HepG2 (cell line): ENCODE measurements around the gene ADSS1. TPM values are rescaled to one million over a fixed set of nuclear protein-coding genes. Genes with fewer than 3 reads are reported as not detected.
A peak's percentile ranks its signal among the peaks of the same experiment; 100 is the strongest.

Source experiments
- ASH2L ChIP-seq: fragments of 300-600, 200-600 bp; sonication (generic); IDR thresholded peaks from 2 replicates; pipeline ENCODE4 v1.7.0; 2017; ENCODE audit warnings: low read depth, mild to moderate bottlenecking, moderate library complexity, mixed read lengths, low read length; ENCODE audit not compliant: insufficient read length
- EZH2 ChIP-seq: conservative IDR thresholded peaks from 2 replicates; pipeline ENCODE4 v1.6.1; 2012; ENCODE audit warnings: mild to moderate bottlenecking, low read depth, low read length, moderate library complexity
- KLF12 ChIP-seq: sonication (generic); formaldehyde crosslinking; IDR thresholded peaks from 2 replicates; pipeline ENCODE4 v1.4.0; 2020; ENCODE audit warnings: missing genetic modification reagents, borderline replicate concordance
- TBX2 ChIP-seq: sonication (generic); formaldehyde crosslinking; IDR thresholded peaks from 2 replicates; pipeline ENCODE4 v1.5.0; 2020; ENCODE audit warnings: missing genetic modification reagents, mild to moderate bottlenecking, borderline replicate concordance
- TSC22D2 ChIP-seq: sonication (generic); formaldehyde crosslinking; IDR thresholded peaks from 2 replicates; pipeline ENCODE4 v1.5.1; 2020; ENCODE audit warnings: missing genetic modification reagents, mild to moderate bottlenecking, borderline replicate concordance
- ZC3H13 ChIP-seq: sonication (generic); formaldehyde crosslinking; IDR thresholded peaks from 2 replicates; pipeline ENCODE4 v1.8.1; 2023; ENCODE audit warnings: mild to moderate bottlenecking, missing genetic modification reagents, moderate library complexity
- ZNF552 ChIP-seq: sonication (generic); formaldehyde crosslinking; IDR thresholded peaks from 2 replicates; pipeline ENCODE4 v1.9.0; 2022; ENCODE audit warnings: missing genetic modification reagents, mild to moderate bottlenecking, borderline replicate concordance
- ZNF720 ChIP-seq: sonication (generic); formaldehyde crosslinking; IDR thresholded peaks from 2 replicates; pipeline ENCODE4 v1.4.0; 2020; ENCODE audit warnings: missing genetic modification reagents
- ZNF790 ChIP-seq: sonication (generic); formaldehyde crosslinking; IDR thresholded peaks from 2 replicates; pipeline ENCODE4 v1.8.0; 2022; ENCODE audit warnings: missing genetic modification reagents, mild to moderate bottlenecking, borderline replicate concordance
- ZNF83 ChIP-seq: sonication (generic); formaldehyde crosslinking; IDR thresholded peaks from 2 replicates; pipeline ENCODE4 v1.4.0; 2020; ENCODE audit warnings: missing genetic modification reagents, mild to moderate bottlenecking, borderline replicate concordance
- polyA plus RNA-seq, 8 experiments: library from polyadenylated mRNA; depleted of rRNA in 3 of 8; stranded (reverse) in 7 of 8; unstranded in 1 of 8; fragments of >200 nt; fragmentation: Illumina TruSeq in 4 of 8; extraction: Trizol in 4 of 8; gene quantifications; 2 replicates each; pipeline versions ENCODE4 v1.2.1 to v1.2.3, GENCODE V29; 2011 to 2016; ENCODE audit warnings: low read depth in 4 of 8, missing spikeins in 1 of 8, mixed read lengths in 1 of 8; ENCODE audit not compliant: insufficient read depth in 1 of 8
- total RNA-seq, 5 experiments: library from RNA; depleted of rRNA; stranded (reverse); fragments of >200 nt; fragmentation: Illumina TruSeq; extraction: Trizol; gene quantifications; 2 replicates each; pipeline ENCODE4 v1.2.3, GENCODE V29; 2016; ENCODE audit warnings: low read depth in 1 of 5
- TF ChIP-seq, protein P1 (sequence below): sonication (generic); formaldehyde crosslinking; IDR thresholded peaks from 2 replicates; pipeline ENCODE4 v1.8.1; 2023; ENCODE audit warnings: mild to moderate bottlenecking, missing genetic modification reagents
- TF ChIP-seq, protein P2 (sequence below): sonication (generic); formaldehyde crosslinking; IDR thresholded peaks from 2 replicates; pipeline ENCODE4 v1.4.0; 2020; ENCODE audit warnings: mild to moderate bottlenecking, missing genetic modification reagents, borderline replicate concordance
- TF ChIP-seq, protein P3 (sequence below): sonication (generic); formaldehyde crosslinking; conservative IDR thresholded peaks from 2 replicates; pipeline ENCODE4 v1.8.0; 2022; ENCODE audit warnings: mild to moderate bottlenecking, moderate library complexity, missing genetic modification reagents
- TF ChIP-seq, protein P4 (sequence below): sonication (generic); formaldehyde crosslinking; IDR thresholded peaks from 2 replicates; pipeline ENCODE4 v1.8.0; 2022; ENCODE audit warnings: low read depth, missing genetic modification reagents
- TF ChIP-seq, protein P5 (sequence below): sonication (generic); formaldehyde crosslinking; IDR thresholded peaks from 2 replicates; pipeline ENCODE4 v1.4.0; 2020; ENCODE audit warnings: mild to moderate bottlenecking, missing genetic modification reagents, borderline replicate concordance

The ADSS1 gene
- total and polyA plus RNA-seq, 2 of the 13 experiments (the other 11 are each of a cell fraction or from before 2014, with no cell fraction given): 1.0 to 36.7 TPM

DNA sequence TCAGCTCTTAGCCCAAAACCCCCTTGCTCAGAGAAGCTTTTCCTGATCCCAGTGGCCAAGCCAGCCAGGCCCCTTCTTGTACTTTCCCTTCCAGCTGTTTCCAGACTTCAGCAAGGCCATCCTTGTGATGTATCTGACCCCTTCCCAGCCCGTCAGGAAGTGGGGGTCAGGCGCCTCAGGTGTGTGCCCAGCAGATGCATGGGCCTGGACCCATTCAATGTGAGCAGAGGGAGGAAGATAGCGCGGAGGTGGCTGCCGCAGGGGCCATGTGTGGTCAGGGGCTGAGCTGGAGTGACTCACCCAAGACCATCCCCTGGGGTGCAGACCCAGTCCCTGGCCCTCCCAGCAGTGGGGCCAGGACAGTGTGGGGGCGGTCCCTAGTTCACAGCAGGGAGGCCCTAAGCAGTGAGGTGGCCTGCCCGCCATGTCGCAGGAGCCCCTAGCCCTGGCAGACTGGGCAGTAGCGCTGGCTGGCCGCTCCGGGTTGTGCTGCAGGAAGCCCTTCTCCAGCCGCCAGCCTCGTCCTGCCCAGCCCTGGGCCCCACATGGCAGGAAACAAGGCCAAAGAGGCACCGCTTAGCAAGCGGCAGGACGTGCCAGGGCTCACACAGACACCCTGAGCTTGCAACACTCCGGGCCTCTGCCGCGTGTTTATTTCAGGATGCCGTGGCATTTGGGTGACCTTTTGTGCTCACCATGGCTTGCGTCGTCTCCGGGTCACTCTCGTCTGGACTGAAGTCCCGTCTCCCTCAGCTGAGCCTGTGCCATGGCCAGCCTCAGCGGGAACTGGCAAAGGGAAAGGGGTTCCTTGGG, 12.0 kb downstream of the ADSS1 start (continued):
- no peak for TF ChIP-seq EZH2
- TF ChIP-seq, protein P1, sequence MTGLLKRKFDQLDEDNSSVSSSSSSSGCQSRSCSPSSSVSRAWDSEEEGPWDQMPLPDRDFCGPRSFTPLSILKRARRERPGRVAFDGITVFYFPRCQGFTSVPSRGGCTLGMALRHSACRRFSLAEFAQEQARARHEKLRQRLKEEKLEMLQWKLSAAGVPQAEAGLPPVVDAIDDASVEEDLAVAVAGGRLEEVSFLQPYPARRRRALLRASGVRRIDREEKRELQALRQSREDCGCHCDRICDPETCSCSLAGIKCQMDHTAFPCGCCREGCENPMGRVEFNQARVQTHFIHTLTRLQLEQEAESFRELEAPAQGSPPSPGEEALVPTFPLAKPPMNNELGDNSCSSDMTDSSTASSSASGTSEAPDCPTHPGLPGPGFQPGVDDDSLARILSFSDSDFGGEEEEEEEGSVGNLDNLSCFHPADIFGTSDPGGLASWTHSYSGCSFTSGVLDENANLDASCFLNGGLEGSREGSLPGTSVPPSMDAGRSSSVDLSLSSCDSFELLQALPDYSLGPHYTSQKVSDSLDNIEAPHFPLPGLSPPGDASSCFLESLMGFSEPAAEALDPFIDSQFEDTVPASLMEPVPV: peak; percentile 69
- TF ChIP-seq KLF12: no peak
- TF ChIP-seq, protein P2, sequence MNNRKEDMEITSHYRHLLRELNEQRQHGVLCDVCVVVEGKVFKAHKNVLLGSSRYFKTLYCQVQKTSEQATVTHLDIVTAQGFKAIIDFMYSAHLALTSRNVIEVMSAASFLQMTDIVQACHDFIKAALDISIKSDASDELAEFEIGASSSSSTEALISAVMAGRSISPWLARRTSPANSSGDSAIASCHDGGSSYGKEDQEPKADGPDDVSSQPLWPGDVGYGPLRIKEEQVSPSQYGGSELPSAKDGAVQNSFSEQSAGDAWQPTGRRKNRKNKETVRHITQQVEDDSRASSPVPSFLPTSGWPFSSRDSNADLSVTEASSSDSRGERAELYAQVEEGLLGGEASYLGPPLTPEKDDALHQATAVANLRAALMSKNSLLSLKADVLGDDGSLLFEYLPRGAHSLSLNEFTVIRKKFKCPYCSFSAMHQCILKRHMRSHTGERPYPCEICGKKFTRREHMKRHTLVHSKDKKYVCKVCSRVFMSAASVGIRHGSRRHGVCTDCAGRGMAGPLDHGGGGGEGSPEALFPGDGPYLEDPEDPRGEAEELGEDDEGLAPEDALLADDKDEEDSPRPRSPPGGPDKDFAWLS (CRISPR knock-in tag): no peak
- TF ChIP-seq TBX2 (CRISPR knock-in tag): peak; percentile 87
- peak; percentile 92 for TF ChIP-seq ZC3H13 (CRISPR knock-in tag)
- TF ChIP-seq, protein P3, sequence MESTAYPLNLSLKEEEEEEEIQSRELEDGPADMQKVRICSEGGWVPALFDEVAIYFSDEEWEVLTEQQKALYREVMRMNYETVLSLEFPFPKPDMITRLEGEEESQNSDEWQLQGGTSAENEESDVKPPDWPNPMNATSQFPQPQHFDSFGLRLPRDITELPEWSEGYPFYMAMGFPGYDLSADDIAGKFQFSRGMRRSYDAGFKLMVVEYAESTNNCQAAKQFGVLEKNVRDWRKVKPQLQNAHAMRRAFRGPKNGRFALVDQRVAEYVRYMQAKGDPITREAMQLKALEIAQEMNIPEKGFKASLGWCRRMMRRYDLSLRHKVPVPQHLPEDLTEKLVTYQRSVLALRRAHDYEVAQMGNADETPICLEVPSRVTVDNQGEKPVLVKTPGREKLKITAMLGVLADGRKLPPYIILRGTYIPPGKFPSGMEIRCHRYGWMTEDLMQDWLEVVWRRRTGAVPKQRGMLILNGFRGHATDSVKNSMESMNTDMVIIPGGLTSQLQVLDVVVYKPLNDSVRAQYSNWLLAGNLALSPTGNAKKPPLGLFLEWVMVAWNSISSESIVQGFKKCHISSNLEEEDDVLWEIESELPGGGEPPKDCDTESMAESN: peak; percentile 61; the same call in 1 of the 2 replicates
- peak; percentile 55; the same call in 1 of the 2 replicates for TF ChIP-seq ZNF790 (CRISPR knock-in tag)
- TF ChIP-seq, protein P4, sequence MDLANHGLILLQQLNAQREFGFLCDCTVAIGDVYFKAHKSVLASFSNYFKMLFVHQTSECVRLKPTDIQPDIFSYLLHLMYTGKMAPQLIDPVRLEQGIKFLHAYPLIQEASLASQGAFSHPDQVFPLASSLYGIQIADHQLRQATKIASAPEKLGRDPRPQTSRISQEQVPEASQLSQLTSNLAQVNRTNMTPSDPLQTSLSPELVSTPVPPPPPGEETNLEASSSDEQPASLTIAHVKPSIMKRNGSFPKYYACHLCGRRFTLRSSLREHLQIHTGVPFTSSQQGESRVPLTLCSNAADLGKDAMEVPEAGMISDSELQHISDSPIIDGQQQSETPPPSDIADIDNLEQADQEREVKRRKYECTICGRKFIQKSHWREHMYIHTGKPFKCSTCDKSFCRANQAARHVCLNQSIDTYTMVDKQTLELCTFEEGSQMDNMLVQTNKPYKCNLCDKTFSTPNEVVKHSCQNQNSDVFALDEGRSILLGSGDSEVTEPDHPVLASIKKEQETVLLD (CRISPR knock-in tag): peak; percentile 77
- TF ChIP-seq ZNF83: peak; percentile 96
- TF ChIP-seq ASH2L: peak; percentile 20
- peak; percentile 93; the same call in 1 of the 2 replicates for TF ChIP-seq ZNF552 (CRISPR knock-in tag)
- TF ChIP-seq TSC22D2 (CRISPR knock-in tag): 0 out of 2 replicates have a peak, but pooled peaks have one; percentile 87
- TF ChIP-seq, protein P5, sequence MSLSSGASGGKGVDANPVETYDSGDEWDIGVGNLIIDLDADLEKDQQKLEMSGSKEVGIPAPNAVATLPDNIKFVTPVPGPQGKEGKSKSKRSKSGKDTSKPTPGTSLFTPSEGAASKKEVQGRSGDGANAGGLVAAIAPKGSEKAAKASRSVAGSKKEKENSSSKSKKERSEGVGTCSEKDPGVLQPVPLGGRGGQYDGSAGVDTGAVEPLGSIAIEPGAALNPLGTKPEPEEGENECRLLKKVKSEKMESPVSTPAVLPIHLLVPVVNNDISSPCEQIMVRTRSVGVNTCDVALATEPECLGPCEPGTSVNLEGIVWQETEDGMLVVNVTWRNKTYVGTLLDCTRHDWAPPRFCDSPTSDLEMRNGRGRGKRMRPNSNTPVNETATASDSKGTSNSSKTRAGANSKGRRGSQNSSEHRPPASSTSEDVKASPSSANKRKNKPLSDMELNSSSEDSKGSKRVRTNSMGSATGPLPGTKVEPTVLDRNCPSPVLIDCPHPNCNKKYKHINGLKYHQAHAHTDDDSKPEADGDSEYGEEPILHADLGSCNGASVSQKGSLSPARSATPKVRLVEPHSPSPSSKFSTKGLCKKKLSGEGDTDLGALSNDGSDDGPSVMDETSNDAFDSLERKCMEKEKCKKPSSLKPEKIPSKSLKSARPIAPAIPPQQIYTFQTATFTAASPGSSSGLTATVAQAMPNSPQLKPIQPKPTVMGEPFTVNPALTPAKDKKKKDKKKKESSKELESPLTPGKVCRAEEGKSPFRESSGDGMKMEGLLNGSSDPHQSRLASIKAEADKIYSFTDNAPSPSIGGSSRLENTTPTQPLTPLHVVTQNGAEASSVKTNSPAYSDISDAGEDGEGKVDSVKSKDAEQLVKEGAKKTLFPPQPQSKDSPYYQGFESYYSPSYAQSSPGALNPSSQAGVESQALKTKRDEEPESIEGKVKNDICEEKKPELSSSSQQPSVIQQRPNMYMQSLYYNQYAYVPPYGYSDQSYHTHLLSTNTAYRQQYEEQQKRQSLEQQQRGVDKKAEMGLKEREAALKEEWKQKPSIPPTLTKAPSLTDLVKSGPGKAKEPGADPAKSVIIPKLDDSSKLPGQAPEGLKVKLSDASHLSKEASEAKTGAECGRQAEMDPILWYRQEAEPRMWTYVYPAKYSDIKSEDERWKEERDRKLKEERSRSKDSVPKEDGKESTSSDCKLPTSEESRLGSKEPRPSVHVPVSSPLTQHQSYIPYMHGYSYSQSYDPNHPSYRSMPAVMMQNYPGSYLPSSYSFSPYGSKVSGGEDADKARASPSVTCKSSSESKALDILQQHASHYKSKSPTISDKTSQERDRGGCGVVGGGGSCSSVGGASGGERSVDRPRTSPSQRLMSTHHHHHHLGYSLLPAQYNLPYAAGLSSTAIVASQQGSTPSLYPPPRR (CRISPR knock-in tag): peak; percentile 93
- no peak for TF ChIP-seq ZNF720 (CRISPR knock-in tag)
